Rectal smooth muscle tissue (tissue), 1 donor: ENCODE data around the gene CTNND2.

Experiments
- H3K27ac ChIP-seq: one replicate; pipeline ENCODE4 v1.7.0; 2013; ENCODE audit warnings: low read depth, low read length, inconsistent platforms
- H3K27me3 ChIP-seq: one replicate; pipeline ENCODE4 v1.7.0; 2013; ENCODE audit warnings: low read length; ENCODE audit not compliant: control insufficient read depth, insufficient read depth
- H3K36me3 ChIP-seq: one replicate; pipeline ENCODE4 v1.7.0; 2013; ENCODE audit warnings: low read length; ENCODE audit not compliant: control insufficient read depth, insufficient read depth
- H3K4me1 ChIP-seq: one replicate; pipeline ENCODE4 v1.7.0; 2013; ENCODE audit warnings: low read length; ENCODE audit not compliant: control insufficient read depth, insufficient read depth
- H3K4me3 ChIP-seq: one replicate; pipeline ENCODE4 v1.7.0; 2013; ENCODE audit warnings: low read length
- H3K9ac ChIP-seq: one replicate; pipeline ENCODE4 v1.7.0; 2013; ENCODE audit warnings: low read length

The CTNND2 gene

GRCh38 chr5:11040345-11040744 lies 863.9 kb downstream of the CTNND2 start:
- H3K27ac ChIP-seq: no peak overlapping the region
- no peak overlapping the region for H3K4me3 ChIP-seq
- H3K36me3 ChIP-seq: no peaks in the 10 kb centered on the region
- no peak overlapping the region for H3K9ac ChIP-seq
- H3K4me1 ChIP-seq: no peaks in the 10 kb centered on the region
- H3K27me3 ChIP-seq: no peaks in the 10 kb centered on the region

GRCh38 chr5:11038772-11039171 lies 865.5 kb downstream of the CTNND2 start:
- Histone ChIP-seq H3K4me1 (no peaks in the 10 kb centered on the region), H3K36me3 (no peaks in the 10 kb centered on the region), H3K9ac (no peak overlapping the region), H3K27me3 (no peaks in the 10 kb centered on the region), H3K4me3 (no peak overlapping the region), H3K27ac (no peak overlapping the region)

- Histone ChIP-seq H3K36me3 (no peaks in the 10 kb centered on the region), H3K9ac (no peak overlapping the region), H3K4me1 (no peaks in the 10 kb centered on the region), H3K4me3 (no peak overlapping the region), H3K27ac (no peak overlapping the region), H3K27me3 (no peaks in the 10 kb centered on the region)
Observed at GRCh38 chr5:11037941-11038340, 866.3 kb downstream of the CTNND2 start.

- no peaks in the 10 kb centered on the region for H3K4me1 ChIP-seq
- H3K36me3 ChIP-seq: no peaks in the 10 kb centered on the region
- no peak overlapping the region for H3K27ac ChIP-seq
- H3K4me3 ChIP-seq: no peak overlapping the region
- no peaks in the 10 kb centered on the region for H3K27me3 ChIP-seq
- no peak overlapping the region for H3K9ac ChIP-seq
Observed at GRCh38 chr5:11037080-11037479, 867.2 kb downstream of the CTNND2 start.

GRCh38 chr5:11030671-11031070 lies 873.6 kb downstream of the CTNND2 start:
- no peaks in the 10 kb centered on the region for H3K4me1 ChIP-seq
- no peak overlapping the region for H3K27ac ChIP-seq
- H3K36me3 ChIP-seq: no peaks in the 10 kb centered on the region
- H3K9ac ChIP-seq: no peak overlapping the region
- no peaks in the 10 kb centered on the region for H3K27me3 ChIP-seq
- H3K4me3 ChIP-seq: no peak overlapping the region

- Histone ChIP-seq H3K9ac (no peak overlapping the region), H3K36me3 (no peaks in the 10 kb centered on the region), H3K4me3 (no peak overlapping the region), H3K4me1 (no peaks in the 10 kb centered on the region), H3K27me3 (no peaks in the 10 kb centered on the region), H3K27ac (no peak overlapping the region)
Observed at GRCh38 chr5:11027660-11028059, 876.6 kb downstream of the CTNND2 start.

GRCh38 chr5:11026543-11026942 lies 877.7 kb downstream of the CTNND2 start:
- H3K9ac ChIP-seq: no peak overlapping the region
- no peaks in the 10 kb centered on the region for H3K36me3 ChIP-seq
- no peak overlapping the region for H3K27ac ChIP-seq
- no peak overlapping the region for H3K4me3 ChIP-seq
- no peaks in the 10 kb centered on the region for H3K4me1 ChIP-seq
- H3K27me3 ChIP-seq: no peaks in the 10 kb centered on the region

GRCh38 chr5:11023945-11024344 lies 880.3 kb downstream of the CTNND2 start:
- Histone ChIP-seq H3K9ac (no peak overlapping the region), H3K4me3 (no peak overlapping the region), H3K4me1 (no peaks in the 10 kb centered on the region), H3K36me3 (no peaks in the 10 kb centered on the region), H3K27ac (no peak overlapping the region), H3K27me3 (no peaks in the 10 kb centered on the region)

GRCh38 chr5:11013793-11014192 lies 890.5 kb downstream of the CTNND2 start:
- Histone ChIP-seq H3K9ac (no peak overlapping the region), H3K27ac (no peak overlapping the region)

GRCh38 chr5:11012295-11012694 lies 892.0 kb downstream of the CTNND2 start:
- H3K4me1 ChIP-seq: no peaks in the 10 kb centered on the region
- no peak overlapping the region for H3K27ac ChIP-seq
- H3K27me3 ChIP-seq: no peaks in the 10 kb centered on the region
- H3K9ac ChIP-seq: no peak overlapping the region
- H3K36me3 ChIP-seq: no peaks in the 10 kb centered on the region
- H3K4me3 ChIP-seq: no peak overlapping the region

More at GRCh38 chr5:11013793-11014192, 890.5 kb downstream of the CTNND2 start:
- Histone ChIP-seq H3K27me3 (no peaks in the 10 kb centered on the region), H3K4me3 (no peak overlapping the region), H3K36me3 (no peaks in the 10 kb centered on the region), H3K4me1 (no peaks in the 10 kb centered on the region)

GRCh38 chr5:11010429-11011210 lies 893.6 kb downstream of the CTNND2 start:
- Histone ChIP-seq H3K27me3 (no peaks in the 10 kb centered on the region), H3K4me3 (no peak overlapping the region), H3K9ac (no peak overlapping the region), H3K4me1 (no peaks in the 10 kb centered on the region), H3K27ac (no peak overlapping the region), H3K36me3 (no peaks in the 10 kb centered on the region)

GRCh38 chr5:11009576-11009975 lies 894.7 kb downstream of the CTNND2 start:
- no peaks in the 10 kb centered on the region for H3K4me1 ChIP-seq
- H3K27me3 ChIP-seq: no peaks in the 10 kb centered on the region
- no peak overlapping the region for H3K4me3 ChIP-seq
- H3K27ac ChIP-seq: no peak overlapping the region
- no peaks in the 10 kb centered on the region for H3K36me3 ChIP-seq
- H3K9ac ChIP-seq: no peak overlapping the region

- no peak overlapping the region for H3K9ac ChIP-seq
- no peak overlapping the region for H3K27ac ChIP-seq
- H3K4me1 ChIP-seq: no peaks in the 10 kb centered on the region
- H3K4me3 ChIP-seq: no peak overlapping the region
- no peaks in the 10 kb centered on the region for H3K36me3 ChIP-seq
- H3K27me3 ChIP-seq: no peaks in the 10 kb centered on the region
Observed at GRCh38 chr5:11007269-11007870, 896.9 kb downstream of the CTNND2 start.
